ENCODE results near the gene EPB41L2. TPM values are rescaled to one million over a fixed set of nuclear protein-coding genes. Genes with fewer than 3 reads are reported as not detected.

Gene EPB41L2
- total RNA-seq, 1 donor from 2014 or later: 136 TPM

DNA sequence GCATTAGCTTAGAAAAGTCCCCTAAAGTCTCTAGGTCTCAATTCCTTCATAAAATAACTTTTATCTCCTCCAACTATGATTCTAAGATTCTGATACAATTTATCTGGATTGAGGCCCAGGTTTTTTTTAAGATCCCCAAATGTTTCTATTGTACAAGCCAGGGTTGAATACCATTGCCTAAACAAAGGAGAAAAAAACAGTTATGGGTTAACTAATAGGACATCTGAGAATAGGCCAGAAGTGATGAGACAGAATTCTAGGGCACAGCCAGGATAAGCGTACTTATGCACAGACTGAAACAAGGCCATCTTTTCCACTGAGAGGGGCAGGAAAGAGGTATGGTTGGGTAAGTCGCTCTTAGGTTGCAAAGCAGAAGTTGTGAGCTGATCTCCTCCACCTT is 26.4 kb downstream of the EPB41L2 start:
- Histone ChIP-seq H3K36me3 (ENCODE audit: insufficient read depth, low read length) (no peaks in the 10 kb centered on the region), H3K4me2 (ENCODE audit: low read length) (no peak overlapping the region), H4K20me1 (ENCODE audit: insufficient read depth, low read length) (peaks cover 5% of the 10 kb centered on the region), H3K27ac (ENCODE audit: low read depth, low read length) (no peak overlapping the region), H3K79me2 (ENCODE audit: insufficient read depth, low read length) (peaks cover 56% of the 10 kb centered on the region), H3K4me3 (ENCODE audit: insufficient read depth, low read depth, low read length) (no peak overlapping the region), H3K9me3 (ENCODE audit: insufficient read depth, low read depth, low read length) (no peaks in the 10 kb centered on the region), H3K27me3 (ENCODE audit: insufficient read depth, low read length) (no peaks in the 10 kb centered on the region), H2AFZ (ENCODE audit: low read depth, low read length) (no peak overlapping the region), H3K4me1 (ENCODE audit: insufficient read depth, low read length) (no peaks in the 10 kb centered on the region), H3K9ac (ENCODE audit: low read length) (no peak overlapping the region)
- H3K36me3 Mint-ChIP-seq (ENCODE audit: low read depth, unreplicated experiment): no peaks in the 10 kb centered on the region
- TF ChIP-seq, protein P1, sequence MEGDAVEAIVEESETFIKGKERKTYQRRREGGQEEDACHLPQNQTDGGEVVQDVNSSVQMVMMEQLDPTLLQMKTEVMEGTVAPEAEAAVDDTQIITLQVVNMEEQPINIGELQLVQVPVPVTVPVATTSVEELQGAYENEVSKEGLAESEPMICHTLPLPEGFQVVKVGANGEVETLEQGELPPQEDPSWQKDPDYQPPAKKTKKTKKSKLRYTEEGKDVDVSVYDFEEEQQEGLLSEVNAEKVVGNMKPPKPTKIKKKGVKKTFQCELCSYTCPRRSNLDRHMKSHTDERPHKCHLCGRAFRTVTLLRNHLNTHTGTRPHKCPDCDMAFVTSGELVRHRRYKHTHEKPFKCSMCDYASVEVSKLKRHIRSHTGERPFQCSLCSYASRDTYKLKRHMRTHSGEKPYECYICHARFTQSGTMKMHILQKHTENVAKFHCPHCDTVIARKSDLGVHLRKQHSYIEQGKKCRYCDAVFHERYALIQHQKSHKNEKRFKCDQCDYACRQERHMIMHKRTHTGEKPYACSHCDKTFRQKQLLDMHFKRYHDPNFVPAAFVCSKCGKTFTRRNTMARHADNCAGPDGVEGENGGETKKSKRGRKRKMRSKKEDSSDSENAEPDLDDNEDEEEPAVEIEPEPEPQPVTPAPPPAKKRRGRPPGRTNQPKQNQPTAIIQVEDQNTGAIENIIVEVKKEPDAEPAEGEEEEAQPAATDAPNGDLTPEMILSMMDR (IDR thresholded peaks at IDR 0.05; ENCODE audit: insufficient read depth, low read depth, low read length): no peak
- no peak for TF ChIP-seq EZH2 (IDR thresholded peaks at IDR 0.05; ENCODE audit: insufficient read depth, low read length)
- H3K27ac Mint-ChIP-seq (ENCODE audit: unreplicated experiment): no peak overlapping the region
- H3K4me3 Mint-ChIP-seq (ENCODE audit: unreplicated experiment): no peak overlapping the region
- no peaks in the 10 kb centered on the region for H3K27me3 Mint-ChIP-seq (ENCODE audit: low read depth, unreplicated experiment)
- FAIRE-seq (peak; percentile 13), DNase-seq (ENCODE audit: low read depth) (no peak)
- H3K9me3 Mint-ChIP-seq (ENCODE audit: unreplicated experiment): no peaks in the 10 kb centered on the region
- peaks cover 6% of the 10 kb centered on the region for H3K4me1 Mint-ChIP-seq (ENCODE audit: low read depth, unreplicated experiment)

GRCh38 chr6:131036143-131036542 is 26.9 kb downstream of the EPB41L2 start:
- no peaks in the 10 kb centered on the region for H3K27me3 ChIP-seq (ENCODE audit: insufficient read depth, low read length)
- Mint-ChIP-seq H3K9me3 (ENCODE audit: unreplicated experiment) (no peaks in the 10 kb centered on the region), H3K4me3 (ENCODE audit: unreplicated experiment) (no peak overlapping the region), H3K36me3 (ENCODE audit: low read depth, unreplicated experiment) (no peaks in the 10 kb centered on the region), H3K27ac (ENCODE audit: unreplicated experiment) (no peak overlapping the region), H3K27me3 (ENCODE audit: low read depth, unreplicated experiment) (no peaks in the 10 kb centered on the region), H3K4me1 (ENCODE audit: low read depth, unreplicated experiment) (peaks cover 6% of the 10 kb centered on the region)
- no peak overlapping the region for H3K9ac ChIP-seq (ENCODE audit: low read length)
- FAIRE-seq (no peak), DNase-seq (ENCODE audit: low read depth) (no peak)
- H3K27ac ChIP-seq (ENCODE audit: low read depth, low read length): no peak overlapping the region
- H3K9me3 ChIP-seq (ENCODE audit: insufficient read depth, low read depth, low read length): no peaks in the 10 kb centered on the region
- TF ChIP-seq EZH2 (IDR thresholded peaks at IDR 0.05; ENCODE audit: insufficient read depth, low read length): no peak
- TF ChIP-seq, protein P1 (IDR thresholded peaks at IDR 0.05; ENCODE audit: insufficient read depth, low read depth, low read length): no peak
- H3K36me3 ChIP-seq (ENCODE audit: insufficient read depth, low read length): no peaks in the 10 kb centered on the region
- no peak overlapping the region for H3K4me2 ChIP-seq (ENCODE audit: low read length)
- peaks cover 5% of the 10 kb centered on the region for H4K20me1 ChIP-seq (ENCODE audit: insufficient read depth, low read length)
- H2AFZ ChIP-seq (ENCODE audit: low read depth, low read length): no peak overlapping the region
- no peaks in the 10 kb centered on the region for H3K4me1 ChIP-seq (ENCODE audit: insufficient read depth, low read length)
- H3K4me3 ChIP-seq (ENCODE audit: insufficient read depth, low read depth, low read length): no peak overlapping the region
- H3K79me2 ChIP-seq (ENCODE audit: insufficient read depth, low read length): peaks cover 52% of the 10 kb centered on the region

GRCh38 chr6:131035582-131035981 is 27.5 kb downstream of the EPB41L2 start:
- H3K4me1 Mint-ChIP-seq (ENCODE audit: low read depth, unreplicated experiment): peaks cover 6% of the 10 kb centered on the region
- no peaks in the 10 kb centered on the region for H3K36me3 ChIP-seq (ENCODE audit: insufficient read depth, low read length)
- H4K20me1 ChIP-seq (ENCODE audit: insufficient read depth, low read length): peaks cover 5% of the 10 kb centered on the region
- H3K27ac ChIP-seq (ENCODE audit: low read depth, low read length): no peak overlapping the region
- no peak overlapping the region for H3K4me3 ChIP-seq (ENCODE audit: insufficient read depth, low read depth, low read length)
- H3K4me1 ChIP-seq (ENCODE audit: insufficient read depth, low read length): no peaks in the 10 kb centered on the region
- no peak for FAIRE-seq
- H3K36me3 Mint-ChIP-seq (ENCODE audit: low read depth, unreplicated experiment): no peaks in the 10 kb centered on the region
- H3K27me3 ChIP-seq (ENCODE audit: insufficient read depth, low read length): no peaks in the 10 kb centered on the region
- no peak for DNase-seq (ENCODE audit: low read depth)
- TF ChIP-seq, protein P1 (IDR thresholded peaks at IDR 0.05; ENCODE audit: insufficient read depth, low read depth, low read length): no peak
- TF ChIP-seq EZH2 (IDR thresholded peaks at IDR 0.05; ENCODE audit: insufficient read depth, low read length): no peak
- H3K4me3 Mint-ChIP-seq (ENCODE audit: unreplicated experiment): no peak overlapping the region
- H3K9me3 Mint-ChIP-seq (ENCODE audit: unreplicated experiment): no peaks in the 10 kb centered on the region
- no peak overlapping the region for H2AFZ ChIP-seq (ENCODE audit: low read depth, low read length)
- H3K4me2 ChIP-seq (ENCODE audit: low read length): no peak overlapping the region
- peaks cover 51% of the 10 kb centered on the region for H3K79me2 ChIP-seq (ENCODE audit: insufficient read depth, low read length)
- H3K9me3 ChIP-seq (ENCODE audit: insufficient read depth, low read depth, low read length): no peaks in the 10 kb centered on the region
- H3K27me3 Mint-ChIP-seq (ENCODE audit: low read depth, unreplicated experiment): no peaks in the 10 kb centered on the region
- no peak overlapping the region for H3K9ac ChIP-seq (ENCODE audit: low read length)
- no peak overlapping the region for H3K27ac Mint-ChIP-seq (ENCODE audit: unreplicated experiment)
